Measurements from ENCODE around the gene HSPA6.
"Not testable (repeated sequence)": the region's sequence is repeated elsewhere in the genome, so short reads cannot be mapped to it uniquely, and the experiment has no call there.

The HSPA6 gene

GRCh38 chr1:161523817-161524741 lies at the start of gene HSPA6:
Gene HSPA6, plus strand, starts transcription at chr1:161524540. Its CDS starts 119 bp downstream, at chr1:161524659.
- peak; percentile 72 for DNase-seq

GRCh38 chr1:161477711-161478110 lies 46.6 kb upstream of the HSPA6 start:
- DNase-seq, result not testable (repeated sequence)

- no peak for DNase-seq
Observed at GRCh38 chr1:161478985-161479384, 45.4 kb upstream of the HSPA6 start.

GRCh38 chr1:161480381-161481035 lies 43.8 kb upstream of the HSPA6 start:
- no peak for DNase-seq

- DNase-seq, result no peak
Observed at GRCh38 chr1:161481624-161482392, 42.5 kb upstream of the HSPA6 start.

- DNase-seq, result no peak
Observed at GRCh38 chr1:161482610-161483009, 41.7 kb upstream of the HSPA6 start.

GRCh38 chr1:161483361-161483760 lies 41.0 kb upstream of the HSPA6 start:
- DNase-seq, result no peak

GRCh38 chr1:161484613-161485012 lies 39.7 kb upstream of the HSPA6 start:
- no peak for DNase-seq

GRCh38 chr1:161486806-161487741 lies 37.3 kb upstream of the HSPA6 start:
- DNase-seq, result no peak

- DNase-seq, result no peak
Observed at GRCh38 chr1:161491472-161491871, 32.9 kb upstream of the HSPA6 start.

- DNase-seq, result no peak
Observed at GRCh38 chr1:161492827-161493226, 31.5 kb upstream of the HSPA6 start.

- no peak for DNase-seq
Observed at GRCh38 chr1:161494091-161494735, 30.1 kb upstream of the HSPA6 start.

GRCh38 chr1:161495490-161495889 lies 28.9 kb upstream of the HSPA6 start:
- DNase-seq, result no peak

GRCh38 chr1:161497961-161498360 lies 26.4 kb upstream of the HSPA6 start:
- no peak for DNase-seq

- DNase-seq, result no peak
Observed at GRCh38 chr1:161498646-161499045, 25.7 kb upstream of the HSPA6 start.

GRCh38 chr1:161499099-161500039 lies 25.0 kb upstream of the HSPA6 start:
- no peak for DNase-seq

- DNase-seq, result no peak
Observed at GRCh38 chr1:161501234-161501633, 23.1 kb upstream of the HSPA6 start.

- DNase-seq, result no peak
Observed at GRCh38 chr1:161502181-161502580, 22.2 kb upstream of the HSPA6 start.

GRCh38 chr1:161502641-161503393 lies 21.5 kb upstream of the HSPA6 start:
- DNase-seq, result no peak

GRCh38 chr1:161503394-161503748 lies 21.0 kb upstream of the HSPA6 start:
- no peak for DNase-seq

Measured in 8988T (cell line).